ENCODE measurements around the gene RNASE11.

- TF ChIP-seq POLR2A (IDR thresholded peaks at IDR 0.05) = no peak
- TF ChIP-seq EP300 (IDR thresholded peaks at IDR 0.05) = no peak
Observed at GRCh38 chr14:20606902-20607242, 19.1 kb upstream of the RNASE11 start.

Data from tibial nerve (tissue), 3 donors.